8988T (cell line): ENCODE measurements around the gene CCDC183.
"Not testable (repeated sequence)": the region's sequence is repeated elsewhere in the genome, so short reads cannot be mapped to it uniquely, and the experiment has no call there.

Experiments used
- DNase-seq: peaks from one replicate; pipeline ENCODE4 v3.0.0; 2011

CCDC183 gene

GRCh38 chr9:136796238-136796774, at the start of gene CCDC183:
TSS of gene CCDC183 (plus strand) at chr9:136796338. CDS start at chr9:136796398, 60 bp downstream.
- DNase-seq = no peak

- DNase-seq = no peak
Measured at GRCh38 chr9:136746621-136747020, 49.5 kb upstream of the CCDC183 start.

- DNase-seq = no peak
Measured at GRCh38 chr9:136747161-136748060, 48.7 kb upstream of the CCDC183 start.

DNA sequence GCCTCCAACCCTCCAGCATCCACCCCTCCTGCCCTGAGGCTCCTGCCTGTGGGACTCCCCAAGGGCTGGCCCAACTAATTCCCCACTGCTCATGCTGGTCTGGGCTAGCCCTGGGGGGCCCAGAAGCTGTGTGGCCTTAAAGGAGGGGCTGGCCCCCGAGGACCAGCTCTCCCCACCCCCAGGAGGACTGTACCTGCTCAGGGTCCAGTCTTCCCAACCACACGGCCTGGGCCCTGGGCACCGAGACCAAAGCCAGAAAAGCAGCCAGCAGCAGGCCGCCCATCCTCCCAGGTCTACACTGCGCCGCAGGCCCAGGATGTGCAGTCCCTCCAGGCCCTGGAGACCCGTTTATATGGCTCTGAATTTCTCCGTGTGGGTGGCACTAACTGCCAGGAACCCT, 47.9 kb upstream of the CCDC183 start, which contains the start of gene LCN6:
Gene LCN6 (minus strand): TSS at position 325 of the 400 bp plus-strand sequence. CDS start 42 bp downstream, at position 283.
- DNase-seq = no peak

- no peak for DNase-seq
Measured at GRCh38 chr9:136748666-136749611, 47.2 kb upstream of the CCDC183 start.

GRCh38 chr9:136750526-136750925, 45.6 kb upstream of the CCDC183 start:
- DNase-seq = no peak

- no peak for DNase-seq
Measured at GRCh38 chr9:136751244-136751643, 44.9 kb upstream of the CCDC183 start.

DNA sequence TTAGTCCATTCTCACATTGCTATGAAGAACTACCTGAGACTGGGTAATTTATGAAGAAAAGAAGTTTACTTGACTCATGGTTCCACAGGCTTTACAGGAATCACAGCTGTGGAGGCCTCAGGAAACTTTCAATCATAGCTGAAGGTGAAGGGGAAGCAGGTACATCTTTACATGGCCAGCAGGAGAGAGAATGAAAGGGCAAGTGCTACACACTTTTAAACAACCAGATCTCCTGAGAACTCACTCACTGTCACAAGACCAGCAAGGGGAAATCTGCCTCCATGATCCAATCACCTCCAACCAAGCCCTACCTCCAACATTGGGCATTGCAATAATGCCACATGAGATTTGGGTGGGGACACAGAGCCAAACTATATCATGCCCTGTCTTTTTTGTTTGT, 44.3 kb upstream of the CCDC183 start:
- no peak for DNase-seq

GRCh38 chr9:136753371-136754058, 42.6 kb upstream of the CCDC183 start:
- DNase-seq = no peak

- DNase-seq = no peak
Measured at GRCh38 chr9:136754059-136754572, 42.0 kb upstream of the CCDC183 start.

DNA sequence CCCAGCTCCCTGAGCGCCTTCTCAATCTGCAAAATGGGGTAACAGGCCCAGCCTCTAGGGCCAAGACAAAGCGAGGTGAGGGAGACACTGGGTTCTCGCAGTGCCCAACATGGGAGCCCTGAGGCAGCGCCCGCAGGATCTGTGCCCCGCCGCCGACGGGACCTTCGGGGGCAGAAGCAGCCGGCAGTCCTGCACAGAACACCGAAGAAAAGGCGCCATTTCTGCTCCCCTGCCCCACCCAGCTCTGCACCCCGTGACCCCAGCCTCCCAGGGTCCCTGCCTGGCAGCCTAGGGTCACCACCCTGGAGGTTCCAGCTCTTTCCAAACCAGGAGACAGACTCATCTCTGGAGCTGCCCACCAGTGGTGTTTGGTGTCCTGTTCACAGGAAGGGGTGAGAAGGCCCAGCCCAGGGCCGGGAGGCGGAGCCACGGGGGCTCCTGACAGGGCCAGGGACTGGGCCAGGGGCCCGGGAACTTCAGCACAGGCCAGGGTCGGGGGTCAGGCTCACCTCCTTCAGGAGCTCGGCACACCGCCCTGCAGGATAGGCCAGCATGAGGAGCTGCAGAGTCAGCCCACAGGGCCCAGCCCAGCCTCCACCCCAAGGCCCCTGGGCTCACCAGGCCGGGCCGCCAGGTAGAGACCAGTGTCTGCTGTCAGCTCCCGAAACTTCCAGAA, 41.4 kb upstream of the CCDC183 start:
- no peak for DNase-seq

- DNase-seq = not testable (repeated sequence)
Measured at GRCh38 chr9:136755302-136756133, 40.6 kb upstream of the CCDC183 start.

GRCh38 chr9:136756134-136756438, 40.1 kb upstream of the CCDC183 start:
- no peak for DNase-seq

DNA sequence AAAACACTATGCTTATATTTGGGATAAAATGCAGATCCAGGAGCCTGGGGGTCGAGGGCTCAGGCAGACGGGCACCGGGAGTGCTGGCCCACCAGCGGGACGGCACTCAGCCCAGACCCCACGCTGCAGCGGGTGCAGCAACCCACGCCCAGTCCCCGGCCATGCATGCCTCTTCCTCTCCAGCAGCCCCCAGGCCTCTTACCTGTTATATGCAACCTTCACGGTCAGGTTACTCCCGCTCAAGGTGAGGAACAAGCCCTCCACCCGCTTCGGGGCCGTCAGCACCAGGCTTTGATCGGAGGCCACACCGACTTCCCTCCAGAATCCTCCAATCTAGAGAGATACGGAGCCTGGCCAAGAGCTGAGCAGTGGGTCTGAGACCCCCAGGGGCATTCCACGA, 39.3 kb upstream of the CCDC183 start:
- DNase-seq = no peak

DNA sequence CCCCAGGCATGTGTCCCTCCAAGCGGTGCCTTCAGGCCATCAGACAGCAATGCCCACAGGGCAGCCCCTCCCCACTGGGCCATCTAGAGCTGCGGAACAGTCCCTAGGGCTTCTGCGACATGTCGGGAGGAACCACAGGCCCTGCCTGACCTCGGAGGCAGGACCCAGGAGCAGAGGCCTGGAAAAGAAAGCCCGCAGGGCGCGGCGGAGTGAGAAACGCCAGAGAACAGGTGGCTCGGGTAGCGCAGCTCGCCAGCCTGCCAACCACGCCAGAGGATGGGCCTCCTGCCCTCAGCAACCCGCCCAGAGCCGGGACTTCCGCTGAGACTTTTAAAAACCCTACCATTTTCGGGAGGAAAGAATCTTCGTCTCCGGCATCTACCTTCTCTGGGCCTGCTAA, 38.8 kb upstream of the CCDC183 start:
- DNase-seq = no peak

DNA sequence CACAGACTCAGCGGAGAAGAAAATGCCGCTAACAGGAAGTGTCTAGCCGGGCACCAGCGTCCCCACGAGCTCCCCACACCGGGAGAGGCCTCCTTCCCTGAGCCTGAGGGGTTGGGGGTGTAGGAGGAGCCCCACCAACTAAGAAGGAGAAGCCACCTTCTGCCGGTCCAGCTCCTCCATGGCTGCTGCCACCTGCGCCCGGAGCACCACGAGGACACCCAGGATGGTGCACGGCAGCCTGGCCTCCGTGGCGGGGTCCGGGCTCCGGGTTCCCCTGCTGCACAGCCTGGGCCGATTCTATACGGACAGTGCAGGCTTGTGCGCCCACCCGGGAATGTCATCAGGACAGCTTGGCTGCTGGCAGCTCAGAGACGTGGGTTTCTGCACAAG, 38.4 kb upstream of the CCDC183 start:
- no peak for DNase-seq

- DNase-seq = no peak
Measured at GRCh38 chr9:136759001-136759400, 37.1 kb upstream of the CCDC183 start.

GRCh38 chr9:136759436-136760325, 36.5 kb upstream of the CCDC183 start:
- DNase-seq = no peak

DNA sequence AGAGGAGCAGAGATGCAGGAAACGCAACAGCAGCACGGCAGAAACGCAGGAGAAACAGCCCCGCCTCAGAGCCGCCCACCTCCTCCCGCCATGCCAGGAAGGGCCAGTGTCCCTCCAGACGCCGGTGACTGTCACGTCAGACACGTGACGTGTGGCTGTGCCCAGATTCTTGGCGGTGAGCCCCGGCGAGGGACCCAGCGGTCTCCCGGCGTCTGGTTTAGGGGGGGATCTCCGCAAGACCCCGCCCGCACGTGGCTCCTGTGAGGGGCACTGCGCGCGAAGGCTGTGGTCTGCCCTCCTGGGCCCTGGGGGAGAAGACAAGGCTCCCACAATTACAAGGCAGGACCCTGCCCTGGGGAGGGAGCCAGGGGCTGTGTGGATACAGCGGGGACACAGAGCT, 35.7 kb upstream of the CCDC183 start:
- no peak for DNase-seq
